ENCODE data around the gene OR8I2. TPM values are rescaled to one million over a fixed set of nuclear protein-coding genes. Genes with fewer than 3 reads are reported as not detected.
"Not testable (repeated sequence)": the region's sequence is repeated elsewhere in the genome, so short reads cannot be mapped to it uniquely, and the experiment has no call there.

Gene OR8I2
- not detected for polyA plus RNA-seq

DNA sequence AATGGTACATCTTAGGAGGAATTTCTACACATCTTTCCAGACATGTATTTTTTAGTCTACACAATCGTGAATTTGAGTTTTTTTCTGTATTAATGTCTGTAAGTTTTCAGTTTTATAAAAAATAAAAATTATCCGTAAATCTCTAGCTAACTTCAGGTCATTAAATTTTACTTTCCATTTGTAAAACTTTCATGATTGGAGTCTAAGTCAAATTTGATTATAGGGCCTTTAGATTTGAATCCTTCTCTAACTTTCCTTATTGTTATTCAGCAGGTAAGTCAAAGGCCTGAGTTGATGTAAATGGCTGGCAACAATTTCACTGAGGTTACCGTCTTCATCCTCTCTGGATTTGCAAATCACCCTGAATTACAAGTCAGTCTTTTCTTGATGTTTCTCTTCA, at the start of gene OR8I2:
Gene OR8I2 (plus strand): TSS at position 301 of the 400 bp plus-strand sequence. CDS start 0 bp downstream, at position 301.
- no peak within 1 kb of the TSS for H3K27ac ChIP-seq (ENCODE audit: low read depth, low read length)

DNA sequence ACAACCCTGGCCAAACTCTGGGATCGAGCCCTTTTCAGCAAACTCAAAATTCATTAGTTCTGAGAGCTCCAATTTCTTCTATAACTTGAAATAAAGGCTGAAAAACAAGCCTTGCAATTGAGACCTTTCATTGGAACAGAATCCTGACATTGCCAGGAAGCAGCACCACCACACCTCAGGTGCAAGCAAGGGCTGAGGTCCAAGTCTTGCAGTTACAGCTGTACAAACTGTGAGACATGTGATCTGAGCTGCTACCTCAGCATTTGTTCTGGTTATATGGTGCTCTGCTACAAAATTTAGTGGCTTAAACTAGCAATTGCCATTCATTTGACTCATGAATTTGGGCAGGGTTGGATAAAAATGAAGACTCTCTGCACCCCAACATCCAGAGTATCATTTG, 47.6 kb upstream of the OR8I2 start:
- WGBS, 3 donors: 48 to 81% (median 67%) methylated on average over 1 of the region's 1 CpG
- H3K27ac ChIP-seq (ENCODE audit: low read depth, low read length): no peak overlapping the region

More for the DNA sequence above, at the start of gene OR8I2:
- WGBS, 3 donors: 61 to 76% (median 70%) methylated on average over 3 of the region's 3 CpGs

DNA sequence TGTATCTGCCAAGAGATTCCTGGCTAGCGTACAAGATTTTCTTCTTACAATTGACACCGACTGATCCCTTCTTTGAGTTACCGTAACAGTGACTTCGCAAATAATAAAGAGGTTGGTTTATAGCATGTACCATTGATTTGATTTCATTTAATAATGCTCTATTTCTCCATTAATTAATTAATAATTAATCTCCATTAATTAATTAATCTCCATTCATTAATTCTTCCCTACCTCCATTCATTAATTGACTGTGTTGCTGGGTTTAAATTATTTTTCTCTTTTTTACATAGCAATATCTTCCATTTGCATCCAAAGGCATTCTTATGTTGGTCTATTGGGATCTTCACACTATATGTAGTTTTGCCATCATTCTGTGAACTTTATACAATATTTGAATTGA, 44.6 kb upstream of the OR8I2 start:
- 66 to 71% (median 70%) methylated on average over 4 of the region's 4 CpGs for WGBS, 3 donors
- no peak overlapping the region for H3K27ac ChIP-seq (ENCODE audit: low read depth, low read length)

DNA sequence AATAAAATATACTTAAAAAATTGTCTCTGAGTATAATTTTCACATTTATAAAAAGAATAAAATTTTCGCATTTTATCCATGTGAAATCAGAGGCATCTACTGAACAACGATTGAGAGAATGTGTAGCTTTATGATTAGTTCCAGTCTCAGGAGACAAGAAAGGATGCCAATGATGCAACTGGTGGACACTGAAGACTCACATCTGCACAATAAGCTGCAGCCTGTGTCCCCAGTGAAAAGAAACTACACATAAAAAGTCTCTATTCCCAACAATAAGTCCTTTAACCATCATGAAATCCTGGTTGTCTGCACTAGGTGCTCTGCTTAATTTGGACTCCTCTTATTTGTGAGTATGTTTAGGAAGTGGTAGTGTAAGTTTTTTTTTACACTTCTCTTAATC, 43.6 kb upstream of the OR8I2 start:
- WGBS, 3 donors: 75 to 81% (median 77%) methylated on average over 2 of the region's 2 CpGs

GRCh38 chr11:56056366-56056765, 36.7 kb upstream of the OR8I2 start:
- 37 to 41% (median 39%) methylated on average over 4 of the region's 4 CpGs for WGBS, 3 donors
- not testable (repeated sequence) for H3K27ac ChIP-seq (ENCODE audit: low read depth, low read length)

More for the DNA sequence above, 43.6 kb upstream of the OR8I2 start:
- no peak overlapping the region for H3K27ac ChIP-seq (ENCODE audit: low read depth, low read length)

DNA sequence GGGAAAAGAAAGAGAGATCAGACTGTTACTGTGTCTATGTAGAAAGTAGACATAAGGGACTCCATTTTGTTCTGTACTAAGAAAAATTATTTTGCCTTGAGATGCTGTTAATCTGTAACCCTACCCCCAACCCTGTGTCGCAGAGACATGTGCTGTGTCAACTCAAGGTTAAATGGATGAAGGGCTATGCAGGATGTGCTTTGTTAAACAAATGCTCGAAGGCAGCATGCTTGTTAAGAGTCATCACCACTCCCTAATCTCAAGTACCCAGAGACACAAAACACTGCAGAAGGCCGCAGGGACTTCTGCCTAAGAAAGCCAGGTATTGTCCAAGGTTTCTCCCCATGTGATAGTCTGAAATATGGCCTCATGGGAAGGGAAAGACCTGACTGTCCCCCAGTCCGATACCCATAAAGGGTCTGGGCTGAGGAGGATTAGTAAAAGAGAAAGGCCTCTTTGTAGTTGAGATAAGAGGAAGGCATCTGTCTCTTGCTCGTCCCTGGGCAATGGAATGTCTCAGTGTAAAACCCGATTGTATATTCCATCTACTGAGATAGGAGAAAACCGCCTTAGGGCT, 35.4 kb upstream of the OR8I2 start:
- WGBS, 3 donors: 22 to 36% (median 33%) methylated on average over 7 of the region's 7 CpGs
- not testable (repeated sequence) for H3K27ac ChIP-seq (ENCODE audit: low read depth, low read length)

DNA sequence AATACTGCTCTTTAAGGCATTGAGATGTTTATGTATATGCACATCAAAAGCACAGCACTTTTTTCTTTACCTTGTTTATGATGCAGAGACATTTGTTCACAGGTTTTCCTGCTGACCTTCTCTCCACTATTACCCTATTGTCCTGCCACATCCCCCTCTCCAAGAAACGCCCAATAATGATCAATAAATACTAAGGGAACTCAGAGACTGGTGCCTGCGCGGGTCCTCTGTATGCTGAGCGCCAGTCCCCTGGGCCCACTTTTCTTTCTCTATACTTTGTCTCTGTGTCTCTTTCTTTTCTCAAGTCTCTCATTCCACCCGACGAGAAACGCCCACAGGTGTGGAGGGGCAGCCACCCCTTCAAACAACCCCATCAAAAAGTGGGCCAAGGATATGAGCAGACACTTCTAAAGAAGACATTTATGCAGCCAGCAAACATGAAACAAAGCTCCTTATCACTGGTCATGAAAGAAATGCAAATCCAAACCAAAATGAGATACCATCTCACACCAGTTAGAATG, 34.8 kb upstream of the OR8I2 start:
- H3K27ac ChIP-seq (ENCODE audit: low read depth, low read length): not testable (repeated sequence)
- 63 to 84% (median 78%) methylated on average over 7 of the region's 7 CpGs for WGBS, 3 donors

GRCh38 chr11:56066980-56067379, 26.1 kb upstream of the OR8I2 start:
- WGBS, 3 donors: 47 to 69% (median 67%) methylated on average over 2 of the region's 2 CpGs
- no peak overlapping the region for H3K27ac ChIP-seq (ENCODE audit: low read depth, low read length)

- no peak overlapping the region for H3K27ac ChIP-seq (ENCODE audit: low read depth, low read length)
Measured at GRCh38 chr11:56089697-56090096, 3.4 kb upstream of the OR8I2 start.

GRCh38 chr11:56103210-56103737, 10.2 kb downstream of the OR8I2 start, which contains the start of gene OR8H2:
Gene OR8H2 (plus strand): TSS chr11:56103687. CDS start chr11:56105043, 1,356 bp downstream.
- H3K27ac ChIP-seq (ENCODE audit: low read depth, low read length): no peak within 1 kb of the TSS

More at GRCh38 chr11:56089697-56090096, 3.4 kb upstream of the OR8I2 start:
- 44 to 82% (median 67%) methylated on average over 3 of the region's 3 CpGs for WGBS, 3 donors

DNA sequence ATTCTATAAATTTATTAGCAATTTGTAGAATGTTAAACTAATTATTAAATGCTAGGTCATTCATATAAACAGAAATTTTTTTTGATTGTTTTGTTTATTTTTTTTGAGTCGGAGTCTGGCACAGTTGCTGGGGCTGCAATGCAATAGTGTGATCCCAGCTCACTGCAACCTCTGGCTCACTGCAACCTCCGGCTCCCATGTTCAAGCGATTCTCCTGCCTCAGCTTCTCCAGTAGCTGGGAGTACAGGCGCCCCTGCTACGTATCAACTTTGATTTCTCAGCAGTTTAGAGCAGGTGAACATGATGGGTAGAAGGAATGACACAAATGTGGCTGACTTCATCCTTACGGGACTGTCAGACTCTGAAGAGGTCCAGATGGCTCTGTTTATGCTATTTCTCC, 29.0 kb downstream of the OR8I2 start, which contains the start of gene OR8H3:
Gene OR8H3 (plus strand): TSS at position 301 of the 400 bp plus-strand sequence. CDS start 0 bp downstream, at position 301.
- H3K27ac ChIP-seq (ENCODE audit: low read depth, low read length): no peak within 1 kb of the TSS
- WGBS, 3 donors: 61 to 79% (median 72%) methylated on average over 6 of the region's 6 CpGs

GRCh38 chr11:56140151-56140661, 47.1 kb downstream of the OR8I2 start, which contains the start of gene OR8J3:
Gene OR8J3 (minus strand): TSS chr11:56140201. CDS start chr11:56137718, 2,483 bp downstream.
- H3K27ac ChIP-seq (ENCODE audit: low read depth, low read length): no peak within 1 kb of the TSS

DNA sequence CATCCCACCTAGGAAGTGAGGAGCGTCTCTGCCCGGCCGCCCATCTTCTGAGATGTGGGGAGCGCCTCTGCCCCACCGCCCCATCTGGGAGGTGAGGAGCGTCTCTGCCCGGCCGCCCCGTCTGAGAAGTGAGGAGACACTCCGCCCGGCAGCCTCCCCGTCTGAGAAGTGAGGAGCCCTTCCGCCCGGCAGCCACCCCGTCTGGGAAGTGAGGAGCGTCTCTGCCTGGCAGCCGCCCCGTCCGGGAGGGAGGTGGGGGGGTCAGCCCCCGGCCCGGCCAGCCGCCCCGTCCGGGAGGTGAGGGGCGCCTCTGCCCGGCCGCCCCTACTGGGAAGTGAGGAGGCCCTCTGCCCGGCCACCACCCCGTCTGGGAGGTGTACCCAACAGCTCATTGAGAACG, 50.6 kb downstream of the OR8I2 start:
- not testable (repeated sequence) for H3K27ac ChIP-seq (ENCODE audit: low read depth, low read length)
- 90 to 93% (median 92%) methylated on average over 17 to 28 of the region's 30 CpGs for WGBS, 3 donors

Other genes starting within 250 kb of the OR8I2 start
- not detected for gene TRIM51, start 210.0 kb upstream of the OR8I2 start, polyA plus RNA-seq
- gene OR5W2, start 178.7 kb upstream of the OR8I2 start, polyA plus RNA-seq: not detected
- gene OR5I1, start 156.9 kb upstream of the OR8I2 start, polyA plus RNA-seq: not detected
- not detected for gene OR10AG1, start 123.4 kb upstream of the OR8I2 start, polyA plus RNA-seq
- gene OR5F1, start 98.7 kb upstream of the OR8I2 start, polyA plus RNA-seq: not detected
- gene OR5AS1, start 65.7 kb upstream of the OR8I2 start, polyA plus RNA-seq: not detected
- not detected for gene OR8H2, start 10.4 kb downstream of the OR8I2 start, polyA plus RNA-seq
- not detected for gene OR8H3, start 29.1 kb downstream of the OR8I2 start, polyA plus RNA-seq
- not detected for gene OR8J3, start 46.9 kb downstream of the OR8I2 start, polyA plus RNA-seq
- not detected for gene OR8K5, start 67.0 kb downstream of the OR8I2 start, polyA plus RNA-seq
- not detected for gene OR5J2, start 83.3 kb downstream of the OR8I2 start, polyA plus RNA-seq
- gene OR5T2, start 140.9 kb downstream of the OR8I2 start, polyA plus RNA-seq: not detected
- not detected for gene OR5T3, start 158.9 kb downstream of the OR8I2 start, polyA plus RNA-seq
- gene OR5T1, start 180.8 kb downstream of the OR8I2 start, polyA plus RNA-seq: not detected
- not detected for gene OR8H1, start 198.9 kb downstream of the OR8I2 start, polyA plus RNA-seq
- not detected for gene OR8K3, start 221.8 kb downstream of the OR8I2 start, polyA plus RNA-seq